NCI-H524 (cell line): ENCODE data around the gene ZSCAN2.
A peak's percentile ranks its signal among the peaks of the same experiment; 100 is the strongest.
"Not testable (repeated sequence)": the region's sequence is repeated elsewhere in the genome, so short reads cannot be mapped to it uniquely, and the experiment has no call there.

Experiments
- DNase-seq, 2 experiments: peaks; one replicate each; lab custom pipeline; 2025; lab: John Stamatoyannopoulos, UW

Gene ZSCAN2

GRCh38 chr15:84600687-84601554, at the start of gene ZSCAN2:
TSS of gene ZSCAN2 (plus strand) at chr15:84601009. CDS start at chr15:84603928, 2,919 bp downstream.
- peak; percentile 93 to 96 for DNase-seq

- not testable (repeated sequence) for DNase-seq
These were observed 49.2 kb upstream of the ZSCAN2 start for GRCh38 chr15:84551624-84552023.

DNA sequence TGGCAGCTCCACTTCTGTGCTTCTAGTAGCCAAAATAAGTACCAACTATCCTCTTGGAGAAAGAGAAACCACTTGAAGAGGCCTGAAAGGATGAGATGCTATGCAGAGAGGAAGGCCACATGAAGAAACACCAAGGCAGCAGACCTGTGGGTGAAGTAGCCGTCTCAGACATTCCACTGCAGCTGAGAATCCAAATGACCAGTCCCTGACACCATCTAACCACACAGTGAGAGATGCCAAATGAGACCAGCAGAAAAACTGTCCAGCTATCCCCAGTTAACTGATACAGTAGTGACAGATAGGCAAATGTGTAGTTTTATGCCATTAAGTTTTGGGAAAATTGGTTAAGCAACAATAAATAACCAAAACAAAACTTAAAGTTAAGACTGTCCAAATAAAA, 47.9 kb upstream of the ZSCAN2 start:
- no peak for DNase-seq

- DNase-seq: not testable (repeated sequence)
These were observed 44.1 kb upstream of the ZSCAN2 start for GRCh38 chr15:84556690-84557089.

- DNase-seq: peak; percentile 31 to 63
These were observed 32.8 kb upstream of the ZSCAN2 start for GRCh38 chr15:84568021-84568420.

GRCh38 chr15:84570164-84570735, 30.6 kb upstream of the ZSCAN2 start:
- DNase-seq: peak; percentile 30 to 35

- DNase-seq: peak in 1 of 2 experiments; percentile 19
These were observed 28.6 kb upstream of the ZSCAN2 start for GRCh38 chr15:84572231-84572630.

DNA sequence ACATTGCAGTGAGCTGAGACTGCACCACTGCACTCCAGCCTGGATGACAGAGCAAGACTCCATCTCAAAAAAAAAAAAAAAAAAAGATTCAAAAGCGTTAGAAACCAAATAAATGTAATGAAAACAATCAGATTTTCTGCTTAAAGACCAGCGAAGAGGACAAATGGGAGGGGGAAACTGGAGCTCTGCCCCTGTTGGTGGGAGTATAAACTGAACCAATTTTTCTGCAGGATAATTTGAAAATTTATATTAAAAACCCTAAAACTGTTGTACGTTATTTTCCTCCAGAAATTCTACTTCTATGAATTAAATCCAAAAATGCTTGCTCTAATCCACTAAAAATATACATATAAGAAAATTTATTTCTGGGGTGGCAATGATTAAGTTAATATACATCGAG, 25.3 kb upstream of the ZSCAN2 start:
- DNase-seq: no peak

DNA sequence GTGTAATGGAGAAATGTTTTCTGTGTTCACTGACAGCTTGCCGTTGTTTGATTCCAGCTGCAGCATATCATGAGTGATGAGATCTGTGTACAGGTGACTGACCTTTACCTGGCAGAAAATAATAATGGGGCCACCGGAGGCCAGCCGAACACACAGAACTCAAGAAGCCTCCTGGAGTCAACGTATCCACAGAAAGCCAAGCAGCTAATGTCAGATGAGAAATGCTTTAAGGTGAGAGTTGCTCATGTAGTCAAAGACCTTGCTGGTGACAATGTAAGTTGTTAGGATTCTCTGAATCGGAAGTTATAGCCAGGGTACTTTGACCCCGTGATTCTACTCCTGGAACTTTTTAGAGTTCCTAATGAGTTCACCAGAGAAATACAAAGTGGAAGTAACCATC, 22.9 kb upstream of the ZSCAN2 start:
- not testable (repeated sequence) for DNase-seq

DNA sequence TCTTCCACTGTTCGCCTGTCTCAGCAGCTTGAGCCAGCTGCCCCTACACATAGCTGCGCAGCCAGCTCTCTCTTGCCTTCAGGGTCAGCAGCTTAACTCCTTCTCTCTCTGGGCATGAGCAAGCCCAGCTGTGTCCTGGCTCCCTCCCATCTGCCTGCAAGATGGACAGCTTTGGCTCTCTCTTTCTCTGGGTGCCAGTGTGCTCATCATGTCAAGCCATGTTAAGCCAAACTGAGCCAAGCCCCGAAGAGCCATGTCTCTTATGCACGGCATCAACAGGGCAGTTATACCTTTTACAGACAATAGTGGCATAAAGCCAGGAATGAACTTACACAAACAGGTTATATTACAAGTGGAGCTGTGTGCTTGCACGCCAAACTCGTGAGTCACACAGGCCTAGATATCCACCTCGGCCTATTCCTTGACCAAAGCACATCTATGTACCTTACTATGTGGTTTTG, 21.5 kb upstream of the ZSCAN2 start:
- DNase-seq: peak; percentile 16 to 64

DNA sequence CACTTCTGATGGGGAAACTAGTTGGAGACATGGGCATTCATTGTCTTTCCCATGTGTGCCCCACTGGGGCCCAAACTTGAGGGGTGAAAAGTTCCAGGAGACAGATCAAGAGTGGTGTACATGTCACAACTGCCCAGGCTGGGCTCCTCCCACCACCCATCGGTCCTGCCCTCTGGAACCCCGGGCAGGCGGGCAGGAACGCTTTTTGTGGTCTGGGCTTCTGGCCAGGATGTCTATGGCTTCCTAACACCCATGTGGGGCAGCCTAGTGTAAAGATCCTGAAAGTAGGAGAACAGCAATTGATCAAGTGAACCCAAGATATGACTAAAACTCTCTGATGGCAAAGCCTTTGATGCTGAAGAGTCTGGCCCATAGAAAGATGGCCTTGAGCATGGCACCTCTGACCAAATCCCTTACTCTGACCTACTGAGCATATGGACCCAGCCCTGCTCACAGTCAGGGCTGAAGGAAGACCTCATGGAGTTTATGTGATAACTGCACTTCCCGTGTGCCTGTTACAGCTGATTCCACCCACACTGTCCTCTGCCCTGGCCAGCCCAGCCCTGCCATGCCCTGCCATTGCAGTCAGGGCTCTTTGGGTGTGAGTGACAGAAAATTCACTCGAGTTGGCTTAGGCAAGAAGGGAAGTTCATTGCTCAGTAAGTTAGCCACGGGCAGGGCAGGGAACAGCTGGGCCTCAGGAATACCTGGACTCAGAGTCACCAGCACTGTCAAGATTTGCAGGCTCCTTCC, 19.0 kb upstream of the ZSCAN2 start:
- DNase-seq: not testable (repeated sequence)

DNA sequence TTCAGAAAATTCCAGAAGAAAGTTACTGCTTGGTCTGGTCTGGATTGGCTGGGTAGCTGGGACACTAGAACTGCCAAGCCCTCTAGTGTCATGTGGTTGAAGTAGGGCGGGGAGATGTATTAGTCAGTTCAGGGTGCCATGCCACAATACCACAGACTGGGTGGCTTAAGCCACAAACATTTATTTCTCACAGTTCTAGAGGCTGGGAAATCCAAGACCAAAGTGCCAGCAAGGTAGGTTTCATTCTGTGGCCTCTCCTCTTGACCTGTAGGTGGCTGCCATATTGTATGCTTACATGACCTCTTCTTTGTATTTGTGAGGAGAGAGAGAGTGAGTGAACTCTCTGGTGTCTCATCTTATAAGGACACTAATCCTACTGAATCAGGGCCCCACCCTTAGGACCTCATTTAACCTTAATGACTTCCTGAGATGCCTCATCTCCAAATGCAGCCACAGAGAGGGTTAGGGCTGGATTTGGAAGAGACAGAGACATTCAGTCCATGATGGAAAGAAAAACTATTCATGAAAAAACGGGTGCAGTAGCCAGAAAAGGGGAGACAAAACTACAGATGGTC, 18.1 kb upstream of the ZSCAN2 start:
- DNase-seq: no peak

DNA sequence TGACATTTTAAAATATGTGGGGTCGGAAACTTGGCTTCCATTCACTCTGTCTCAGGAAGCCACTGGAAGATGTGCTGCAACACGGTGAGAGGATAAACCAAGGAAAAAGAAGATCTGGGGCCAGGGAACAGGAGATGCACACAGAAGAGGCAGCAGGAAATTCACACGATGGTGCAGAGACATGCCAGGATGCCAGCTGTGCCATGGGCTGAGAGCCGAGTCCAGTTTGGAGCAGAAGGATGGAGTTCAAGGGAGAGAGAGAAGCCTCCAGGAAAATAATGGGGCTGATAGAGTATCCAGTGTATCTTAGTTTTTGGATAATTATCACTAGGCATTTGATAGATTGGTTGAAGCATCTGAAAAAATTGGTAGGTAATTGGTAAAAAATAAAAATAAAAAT, 16.9 kb upstream of the ZSCAN2 start:
- DNase-seq: not testable (repeated sequence)

- peak in 1 of 2 experiments; percentile 24 for DNase-seq
These were observed 14.1 kb upstream of the ZSCAN2 start for GRCh38 chr15:84586696-84587095.

DNA sequence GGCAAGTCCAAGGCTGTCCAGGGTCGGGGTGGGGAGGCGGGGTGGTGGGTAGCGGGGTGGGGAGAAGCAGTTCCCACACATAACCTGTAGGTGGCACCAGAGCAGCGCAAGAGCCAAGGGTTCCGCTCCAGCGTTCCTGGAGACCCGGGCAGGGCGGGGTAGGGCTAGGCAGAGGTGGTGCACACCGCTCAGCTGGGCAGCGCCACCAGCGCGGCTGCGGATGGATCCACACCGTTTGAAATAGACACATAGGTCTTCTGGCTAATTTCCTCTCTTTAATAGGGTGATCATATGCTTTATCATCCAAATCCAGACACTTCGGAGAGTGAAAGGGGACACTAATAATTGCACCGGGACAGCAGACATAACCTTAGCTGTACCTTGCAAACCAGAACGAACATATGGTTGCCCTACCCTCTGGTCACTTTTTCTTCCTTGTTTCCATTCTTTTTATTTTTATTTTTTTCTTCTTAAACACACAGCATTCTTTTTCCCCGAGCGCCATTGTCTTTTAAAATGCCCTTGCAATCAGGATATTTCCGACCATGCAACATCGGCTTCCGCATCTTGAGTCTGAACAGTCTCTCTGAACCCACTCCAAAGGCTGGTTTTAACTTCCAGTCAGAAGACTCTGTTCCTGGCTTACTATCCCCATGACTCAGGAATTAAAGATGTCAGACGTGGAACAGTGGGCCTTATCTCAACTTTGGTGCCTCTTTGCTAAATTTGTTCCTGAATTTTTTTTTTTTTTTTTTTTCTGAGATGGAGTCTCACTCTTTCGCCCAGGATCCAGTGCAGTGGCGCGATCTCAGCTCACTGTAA, 12.5 kb upstream of the ZSCAN2 start:
- DNase-seq: peak; percentile 62 to 91

DNA sequence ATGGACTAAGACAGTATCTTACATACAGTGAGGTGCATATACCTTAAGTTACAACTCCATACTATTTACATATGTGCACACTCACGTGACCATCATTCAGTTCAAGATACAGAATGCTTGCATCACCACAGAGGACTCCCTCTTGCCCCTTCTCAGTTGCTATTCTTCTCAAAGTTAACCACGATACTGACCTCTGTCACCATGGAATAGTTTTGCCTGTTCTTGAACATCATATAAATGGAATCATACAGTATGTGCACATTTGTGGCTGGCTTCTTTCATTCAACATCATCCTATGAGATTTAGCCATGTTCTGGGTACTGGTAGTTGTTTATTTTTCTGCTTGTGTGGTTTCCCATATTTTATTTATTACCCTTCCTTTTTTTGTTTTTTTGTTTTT, 10.4 kb upstream of the ZSCAN2 start:
- DNase-seq: no peak

- DNase-seq: no peak
These were observed 9.0 kb upstream of the ZSCAN2 start for GRCh38 chr15:84591815-84592214.

DNA sequence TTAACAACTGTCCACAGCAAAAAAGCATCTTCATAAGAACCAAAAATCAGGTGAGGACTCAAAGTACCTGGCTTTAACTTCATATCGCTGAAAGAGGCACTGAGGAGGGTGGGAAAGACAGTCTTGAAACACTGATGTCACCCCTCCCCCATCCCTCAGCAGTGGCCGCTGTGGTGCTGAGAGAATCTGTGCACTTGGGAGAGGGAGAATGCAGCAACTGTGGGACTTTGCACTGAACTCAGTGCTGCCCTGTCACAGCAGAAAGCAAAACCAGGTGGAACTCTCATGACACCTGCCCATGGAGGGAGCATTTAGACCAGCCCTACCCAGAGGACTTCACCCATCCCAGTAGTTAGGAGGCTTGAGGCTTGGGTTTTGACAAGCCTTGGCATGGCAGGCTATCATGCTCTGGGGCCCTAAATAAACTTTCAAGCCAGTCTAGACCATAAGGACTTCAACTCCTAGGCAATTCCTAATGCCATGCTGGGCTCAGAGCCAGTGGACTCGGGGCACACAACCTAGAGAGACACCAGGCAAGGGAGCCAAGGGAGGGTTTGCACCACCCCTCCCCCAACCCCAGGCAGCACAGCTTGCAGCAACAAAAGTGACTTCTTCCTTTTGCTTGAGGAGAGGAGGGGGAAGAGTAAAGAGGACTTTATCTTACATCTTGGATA, 6.1 kb upstream of the ZSCAN2 start:
- DNase-seq: no peak

- DNase-seq: no peak
These were observed 5.1 kb upstream of the ZSCAN2 start for GRCh38 chr15:84595660-84596059.

DNA sequence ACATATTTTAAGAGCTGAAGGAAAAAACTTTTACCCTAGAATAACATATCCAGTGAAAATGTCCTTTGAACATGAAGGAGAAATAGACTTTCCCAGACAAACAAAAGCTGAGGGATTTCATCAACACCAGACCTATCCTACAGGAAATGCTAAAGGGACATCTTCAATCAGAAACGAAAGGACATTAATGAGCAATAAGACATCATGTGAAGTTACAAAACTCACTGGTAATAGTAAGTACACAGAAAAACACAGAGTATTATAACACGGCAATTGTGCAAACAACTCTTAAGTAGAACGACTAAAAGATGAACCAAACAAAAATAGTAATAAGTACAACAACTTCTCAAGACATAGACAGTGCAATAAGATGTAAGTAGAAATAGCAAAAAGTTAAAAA, 3.5 kb upstream of the ZSCAN2 start:
- no peak for DNase-seq

GRCh38 chr15:84598250-84598649, 2.6 kb upstream of the ZSCAN2 start:
- no peak for DNase-seq
